Stimulated activated CD4-positive, alpha-beta T cell treated with anti-CD3 and anti-CD28 coated beads, Interleukin-4, amount 100 ng/mL, for 48 hours (primary cell): ENCODE measurements around the gene RIOX2.

ENCODE experiments used
- DNase-seq, 2 donors: peaks; one replicate each; pipeline ENCODE4 v3.0.0-alpha.2; 2020; ENCODE audit warnings: low read depth in 2 of 2

RIOX2 gene

DNA sequence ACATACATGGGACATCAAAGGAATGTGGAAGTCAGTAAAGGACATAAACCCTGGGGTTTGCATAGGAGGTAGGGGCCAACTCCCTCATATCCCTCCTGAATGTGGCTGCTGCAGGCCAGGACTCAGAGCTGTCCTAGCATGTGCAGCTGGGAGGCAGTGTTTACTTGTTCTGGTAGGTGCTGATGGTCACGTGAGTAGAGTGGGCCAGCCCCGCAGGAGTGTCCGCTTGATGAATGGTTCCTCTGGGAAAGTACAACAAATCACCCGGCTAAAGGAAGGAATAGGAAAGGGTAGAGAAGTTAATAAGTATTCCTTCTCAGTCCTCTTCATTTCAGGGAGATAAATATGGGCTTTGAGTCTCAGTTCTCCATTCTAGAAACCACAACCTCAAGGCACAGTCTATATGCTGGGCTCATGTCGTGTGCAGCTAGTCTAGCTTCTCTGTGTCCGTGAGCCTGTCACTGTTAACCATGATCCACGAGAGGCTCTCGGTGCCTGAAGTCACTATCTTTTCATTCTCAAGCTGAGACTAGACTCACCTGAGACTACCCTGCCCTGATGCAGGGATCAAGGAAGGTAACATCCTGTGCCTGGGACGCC is 17.9 kb downstream of the RIOX2 start:
- DNase-seq, result no peak

DNA sequence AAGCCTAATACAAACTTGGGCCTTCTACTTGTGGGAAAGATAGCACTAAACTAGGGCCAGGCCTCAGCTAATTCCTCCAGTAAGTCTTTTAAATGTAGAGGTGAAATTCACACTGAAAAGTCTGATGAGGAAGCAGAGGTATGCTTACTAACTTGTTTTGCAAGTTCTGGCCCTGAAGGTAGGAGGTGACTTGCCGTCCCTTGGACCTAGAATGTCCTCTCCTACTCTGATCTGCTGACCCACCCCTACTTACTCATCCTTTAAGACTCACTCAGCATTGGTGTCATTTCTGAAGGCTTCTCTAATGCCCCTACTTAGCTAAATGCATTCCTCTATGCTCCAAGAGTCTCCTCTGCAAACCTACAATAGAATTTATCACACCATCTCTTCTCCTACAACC is 19.4 kb downstream of the RIOX2 start:
- no peak for DNase-seq

DNA sequence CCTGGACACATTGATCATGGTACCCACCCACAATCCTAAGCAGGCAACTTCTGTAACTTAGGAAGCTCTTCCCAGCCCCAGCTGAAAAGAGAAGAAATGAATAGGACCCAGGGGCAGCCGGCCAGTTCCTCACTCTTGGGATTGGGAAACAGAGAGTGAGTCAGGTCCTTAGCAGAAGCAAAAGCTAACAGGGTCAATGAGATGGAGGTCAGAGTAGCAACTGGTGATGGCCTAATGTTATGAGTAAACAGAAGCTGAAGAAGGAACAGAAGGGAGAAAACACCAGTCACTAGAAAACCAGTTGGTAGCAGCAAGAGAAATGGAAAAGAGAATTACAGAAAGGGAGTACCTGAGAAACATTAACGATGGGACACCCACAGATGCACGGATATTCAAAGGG is 20.0 kb downstream of the RIOX2 start:
- no peak for DNase-seq

DNA sequence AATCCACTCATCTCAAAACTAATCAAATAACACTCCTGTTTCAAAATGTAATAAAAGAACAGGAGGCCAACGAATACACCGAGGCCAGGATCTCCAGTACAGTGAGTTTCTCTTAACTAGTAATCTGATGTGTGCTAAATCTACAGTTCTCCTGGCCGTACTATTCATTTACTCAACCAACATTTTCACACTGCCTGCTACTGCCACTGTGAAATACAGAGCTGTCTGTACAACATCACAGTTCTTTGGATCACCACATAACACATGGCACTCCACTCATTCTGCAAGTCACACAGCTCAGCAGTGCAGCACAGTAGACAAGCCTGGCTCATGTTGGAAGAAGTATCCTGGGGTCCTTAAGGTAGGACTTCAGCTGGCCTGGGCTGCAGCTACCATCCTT is 21.9 kb downstream of the RIOX2 start:
- no peak for DNase-seq

GRCh38 chr3:97949743-97950142 is 22.5 kb downstream of the RIOX2 start:
- DNase-seq, result no peak

GRCh38 chr3:97949110-97949485 is 23.1 kb downstream of the RIOX2 start:
- no peak for DNase-seq

DNA sequence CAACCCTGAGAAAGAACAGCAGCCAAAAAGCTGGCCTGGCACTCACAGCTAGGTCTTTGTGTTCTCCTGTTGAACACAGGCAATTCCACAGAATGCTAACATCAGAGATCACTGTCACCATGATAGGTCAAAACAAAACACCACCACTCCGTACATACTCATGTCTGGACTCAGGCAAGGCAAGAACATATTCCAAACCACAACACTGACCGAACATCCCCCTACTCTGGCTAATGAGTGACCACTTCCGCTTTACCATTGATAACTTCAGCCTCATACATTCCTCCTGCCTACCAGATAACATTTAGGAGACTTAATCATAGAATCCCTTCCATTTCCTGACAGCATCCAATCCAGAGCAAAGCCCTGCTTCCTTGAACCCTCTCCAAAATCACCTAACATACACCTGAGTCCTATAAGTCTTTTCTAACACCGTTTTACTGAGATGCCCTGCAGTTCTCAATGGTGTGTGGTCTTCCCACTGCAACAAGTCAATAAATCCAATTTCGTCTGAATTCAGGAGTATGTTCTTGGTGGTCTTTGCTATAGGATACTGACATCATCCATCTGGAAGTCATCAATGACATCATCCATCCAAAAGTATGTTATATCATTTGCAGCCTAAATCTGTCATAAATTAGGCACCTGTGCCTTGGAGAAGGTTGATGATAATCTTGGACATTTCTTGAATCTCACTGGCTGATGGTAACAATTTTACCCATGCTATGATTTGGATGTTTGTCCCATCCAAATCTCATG is 23.7 kb downstream of the RIOX2 start:
- DNase-seq, result no peak

GRCh38 chr3:97942801-97943546 is 29.3 kb downstream of the RIOX2 start:
- no peak for DNase-seq

GRCh38 chr3:97940034-97940433 is 32.2 kb downstream of the RIOX2 start:
- DNase-seq, result no peak

GRCh38 chr3:97939401-97939800 is 32.8 kb downstream of the RIOX2 start:
- DNase-seq, result no peak

- no peak for DNase-seq
These were observed 33.8 kb downstream of the RIOX2 start for GRCh38 chr3:97938444-97938843.

DNA sequence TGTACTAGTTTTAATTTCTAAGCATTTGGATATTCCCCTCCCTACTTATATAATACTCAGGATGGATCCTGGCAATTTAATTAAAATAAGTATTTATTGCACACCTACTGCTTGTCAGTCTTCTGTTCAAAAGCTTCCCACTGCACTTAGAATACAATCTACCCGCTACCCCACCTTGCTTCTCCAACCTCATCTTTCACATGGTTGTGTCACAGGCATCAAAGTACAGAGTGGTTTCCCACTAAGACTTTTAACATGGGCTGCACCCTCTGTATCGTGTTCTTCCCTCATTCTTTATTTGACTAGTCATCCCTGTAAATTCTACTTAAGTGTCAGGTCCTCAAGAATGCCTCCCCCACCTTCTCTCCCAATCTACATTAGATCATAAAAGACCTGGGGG is 35.0 kb downstream of the RIOX2 start:
- no peak for DNase-seq

- no peak for DNase-seq
These were observed 36.4 kb downstream of the RIOX2 start for GRCh38 chr3:97935842-97936241.

DNA sequence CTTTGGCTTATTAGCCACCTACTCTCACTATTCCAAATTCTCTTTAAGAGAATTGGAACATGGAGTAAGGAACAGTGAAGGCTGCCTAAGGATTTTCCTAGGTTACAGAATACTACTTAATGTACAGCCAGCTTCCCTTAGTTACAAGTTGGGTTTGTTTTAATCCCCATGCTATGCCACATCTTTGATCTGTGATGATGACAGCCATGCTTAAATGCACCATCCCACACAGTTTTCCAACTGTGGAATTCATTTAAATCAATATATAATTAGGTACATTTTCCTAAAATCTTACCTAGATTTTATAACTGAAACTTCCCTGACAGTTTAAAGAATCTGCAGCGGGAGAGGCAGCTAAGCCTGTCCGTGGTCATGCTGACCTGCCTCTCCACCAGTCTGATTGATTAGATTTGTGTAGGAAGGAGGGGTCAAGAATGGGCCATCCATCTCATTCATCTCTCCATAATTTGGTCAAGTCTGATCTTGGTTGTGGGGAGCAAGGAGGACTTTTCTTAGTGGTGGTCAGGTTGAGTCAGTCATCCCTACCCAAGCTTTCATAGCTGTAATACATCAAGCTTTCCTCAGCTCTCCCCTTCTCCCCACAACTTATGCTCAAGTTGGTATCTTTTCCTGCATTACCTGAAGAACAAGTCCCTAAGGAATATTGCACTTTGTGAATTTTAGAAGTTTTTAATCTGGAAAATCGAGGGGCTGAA is 37.1 kb downstream of the RIOX2 start:
- no peak for DNase-seq

GRCh38 chr3:97932387-97932801 is 39.8 kb downstream of the RIOX2 start:
- no peak for DNase-seq

GRCh38 chr3:97931218-97931617 is 41.0 kb downstream of the RIOX2 start:
- no peak for DNase-seq

- DNase-seq, result no peak
These were observed 42.2 kb downstream of the RIOX2 start for GRCh38 chr3:97930018-97930417.

DNA sequence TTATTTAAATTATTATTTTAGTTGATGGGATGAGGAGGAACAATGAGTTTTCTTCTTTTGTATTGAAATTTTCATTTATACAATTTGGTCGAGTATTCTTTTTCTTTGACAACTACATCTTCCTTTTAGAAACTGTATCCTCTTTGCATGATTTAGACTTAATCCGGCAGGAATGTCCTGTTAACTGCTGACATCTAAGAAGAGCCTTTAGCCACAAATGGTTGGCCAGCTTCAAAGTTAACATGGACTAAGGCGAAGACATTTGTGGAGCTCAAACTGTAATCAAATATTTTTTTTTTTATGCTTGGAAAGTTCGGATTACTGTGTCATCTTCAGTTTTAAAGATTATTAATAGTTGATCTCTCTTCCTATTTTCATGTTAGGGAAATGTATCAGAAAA is 43.2 kb downstream of the RIOX2 start:
- no peak for DNase-seq

DNA sequence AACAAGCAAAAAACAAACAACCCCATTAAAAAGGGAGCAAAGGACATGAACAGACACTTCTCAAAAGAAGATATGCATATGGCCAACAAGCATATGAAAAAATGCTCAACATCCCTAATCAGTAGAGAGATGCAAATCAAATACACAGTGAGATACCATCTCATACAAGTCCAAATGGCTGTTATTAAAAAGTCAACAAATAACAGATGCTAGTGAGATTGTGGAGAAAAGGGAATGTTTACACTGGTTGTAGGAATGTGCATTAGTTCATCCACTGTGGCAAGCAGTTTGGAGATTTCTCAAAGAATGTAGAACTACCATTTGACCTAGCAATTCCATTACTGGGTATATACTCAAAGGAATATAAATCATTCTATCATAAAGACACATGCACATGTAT is 44.5 kb downstream of the RIOX2 start:
- DNase-seq, result no peak

- DNase-seq, result no peak
These were observed 54.3 kb downstream of the RIOX2 start for GRCh38 chr3:97917813-97918536.

- DNase-seq, result no peak
These were observed 55.7 kb downstream of the RIOX2 start for GRCh38 chr3:97916576-97916975.

- no peak for DNase-seq
These were observed 57.8 kb downstream of the RIOX2 start for GRCh38 chr3:97914388-97914787.
